KMS-11 (cell line): ENCODE results near the gene NOXA1.
"Not testable (repeated sequence)": the region's sequence is repeated elsewhere in the genome, so short reads cannot be mapped to it uniquely, and the experiment has no call there.

ENCODE experiments used
- H2AFZ ChIP-seq: fragments of 200-600 bp; sonication (generic); 2 replicates; pipeline ENCODE4 v1.6.1; 2016; ENCODE audit warnings: antibody characterized with exemption, mixed run types, low read depth
- H3K27ac ChIP-seq: fragments of 200-600 bp; sonication (generic); 2 replicates; pipeline ENCODE4 v1.6.1; 2016; ENCODE audit warnings: mild to moderate bottlenecking, mixed run types
- H3K27me3 ChIP-seq: fragments of 200-600 bp; sonication (generic); 2 replicates; pipeline ENCODE4 v1.6.1; 2017; ENCODE audit warnings: mild to moderate bottlenecking, low read depth, mixed run types, moderate library complexity; ENCODE audit not compliant: insufficient read depth
- H3K36me3 ChIP-seq: fragments of 200-600 bp; sonication (generic); 2 replicates; pipeline ENCODE4 v1.6.1; 2017; ENCODE audit warnings: mild to moderate bottlenecking, mixed run types; ENCODE audit not compliant: insufficient read depth
- H3K4me1 ChIP-seq: fragments of 200-600 bp; sonication (generic); 2 replicates; pipeline ENCODE4 v1.6.1; 2016; ENCODE audit warnings: mild to moderate bottlenecking, low read depth, mixed run types; ENCODE audit not compliant: poor library complexity, severe bottlenecking
- H3K4me2 ChIP-seq: fragments of 200-600 bp; sonication (generic); 2 replicates; pipeline ENCODE4 v1.7.0; 2016; ENCODE audit warnings: mild to moderate bottlenecking, mixed run types
- H3K4me3 ChIP-seq: fragments of 200-600 bp; sonication (generic); IDR thresholded peaks from 2 replicates; pipeline ENCODE4 v1.6.1; 2017; ENCODE audit warnings: low read depth, low read length, mixed read lengths; ENCODE audit not compliant: insufficient read depth
- H3K79me2 ChIP-seq: fragments of 200-600 bp; sonication (generic); 2 replicates; pipeline ENCODE4 v1.6.1; 2016; ENCODE audit warnings: low read depth, mixed run types; ENCODE audit not compliant: insufficient read depth
- H3K9ac ChIP-seq: fragments of 200-600 bp; sonication (generic); 2 replicates; pipeline ENCODE4 v1.6.1; 2016; ENCODE audit warnings: mild to moderate bottlenecking, mixed run types
- H4K20me1 ChIP-seq: fragments of 200-600 bp; sonication (generic); 2 replicates; pipeline ENCODE4 v1.6.1; 2016; ENCODE audit warnings: mild to moderate bottlenecking, mixed run types; ENCODE audit not compliant: insufficient read depth
- CTCF ChIP-seq: fragments of 200-600 bp; sonication (generic); conservative IDR thresholded peaks from 2 replicates; pipeline ENCODE4 v1.6.1; 2017; ENCODE audit warnings: low read depth, mild to moderate bottlenecking, antibody characterized with exemption, low read length, moderate library complexity, mixed read lengths

Gene NOXA1

GRCh38 chr9:137376386-137376785 is 46.8 kb upstream of the NOXA1 start:
- no peaks in the 10 kb centered on the region; the same call in 1 of the 2 replicates for H3K27me3 ChIP-seq

DNA sequence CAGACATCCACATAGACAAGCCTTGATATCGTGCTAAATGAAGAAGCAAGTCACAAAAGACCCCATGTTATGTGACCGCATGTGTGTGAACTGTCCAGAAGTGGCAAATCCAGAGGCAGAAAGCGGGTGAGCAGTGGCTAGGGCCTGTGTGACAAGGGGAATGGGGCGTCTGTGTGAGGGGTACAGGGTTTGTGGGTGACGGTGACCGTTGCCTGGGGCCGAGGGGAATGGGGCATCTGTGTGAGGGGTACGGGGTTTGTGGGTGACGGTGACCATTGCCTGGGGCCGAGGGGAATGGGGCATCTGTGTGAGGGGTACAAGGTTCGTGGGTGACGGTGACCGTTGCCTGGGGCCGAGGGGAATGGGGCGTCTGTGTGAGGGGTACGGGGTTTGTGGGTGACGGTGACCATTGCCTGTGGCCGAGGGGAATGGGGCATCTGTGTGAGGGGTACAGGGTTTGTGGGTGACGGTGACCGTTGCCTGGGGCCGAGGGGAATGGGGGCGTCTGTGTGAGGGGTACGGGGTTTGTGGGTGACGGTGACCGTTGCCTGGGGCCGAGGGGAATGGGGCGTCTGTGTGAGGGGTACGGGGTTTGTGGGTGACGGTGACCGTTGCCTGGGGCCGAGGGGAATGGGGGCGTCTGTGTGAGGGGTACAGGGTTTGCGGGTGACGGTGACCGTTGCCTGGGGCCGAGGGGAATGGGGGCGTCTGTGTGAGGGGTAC is 44.3 kb upstream of the NOXA1 start:
- not testable (repeated sequence) for H4K20me1 ChIP-seq, H3K27ac ChIP-seq, H3K9ac ChIP-seq, H3K27me3 ChIP-seq, H3K4me3 ChIP-seq, H3K4me2 ChIP-seq, H3K79me2 ChIP-seq, H3K4me1 ChIP-seq, H2AFZ ChIP-seq, H3K36me3 ChIP-seq

More at GRCh38 chr9:137376386-137376785, 46.8 kb upstream of the NOXA1 start:
- Histone ChIP-seq H4K20me1 (no peaks in the 10 kb centered on the region), H3K4me3 (no peak overlapping the region), H2AFZ (no peak overlapping the region), H3K36me3 (no peaks in the 10 kb centered on the region), H3K79me2 (no peaks in the 10 kb centered on the region), H3K4me1 (no peaks in the 10 kb centered on the region), H3K9ac (no peak overlapping the region), H3K4me2 (no peak overlapping the region), H3K27ac (no peak overlapping the region)
- TF ChIP-seq CTCF, result no peak

DNA sequence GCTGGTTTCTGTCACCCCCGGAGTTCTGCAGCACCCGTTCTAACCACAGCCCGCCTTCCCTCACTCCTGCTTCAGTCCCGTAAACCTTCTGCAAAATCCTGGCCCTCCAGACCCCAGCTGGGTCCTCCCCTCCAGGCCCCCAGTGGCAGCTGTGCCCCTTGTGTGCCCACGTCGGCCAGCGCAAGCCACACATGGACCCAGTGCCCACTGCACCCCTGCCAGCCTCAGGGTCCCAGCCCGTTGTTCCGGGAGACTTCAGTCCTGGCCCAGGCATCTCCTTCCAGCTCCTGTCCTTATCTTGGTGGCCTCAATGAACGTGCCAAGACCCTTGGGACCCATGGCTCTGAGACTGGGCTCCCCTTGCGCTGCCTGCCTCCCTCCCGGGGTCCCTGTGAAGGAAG is 43.4 kb upstream of the NOXA1 start:
- Histone ChIP-seq H2AFZ (no peak overlapping the region), H4K20me1 (no peaks in the 10 kb centered on the region), H3K4me2 (no peak overlapping the region), H3K36me3 (no peaks in the 10 kb centered on the region), H3K27me3 (no peaks in the 10 kb centered on the region; the same call in 1 of the 2 replicates), H3K4me3 (no peak overlapping the region), H3K79me2 (no peaks in the 10 kb centered on the region), H3K27ac (no peak overlapping the region), H3K9ac (no peak overlapping the region), H3K4me1 (no peaks in the 10 kb centered on the region)
- TF ChIP-seq CTCF, result no peak

GRCh38 chr9:137380171-137380570 is 43.0 kb upstream of the NOXA1 start:
- Histone ChIP-seq H3K4me1 (no peaks in the 10 kb centered on the region), H3K79me2 (no peaks in the 10 kb centered on the region), H3K4me2 (no peak overlapping the region), H4K20me1 (no peaks in the 10 kb centered on the region), H3K4me3 (no peak overlapping the region), H2AFZ (no peak overlapping the region), H3K27me3 (no peaks in the 10 kb centered on the region), H3K36me3 (no peaks in the 10 kb centered on the region), H3K27ac (no peak overlapping the region), H3K9ac (no peak overlapping the region)
- TF ChIP-seq CTCF, result no peak

DNA sequence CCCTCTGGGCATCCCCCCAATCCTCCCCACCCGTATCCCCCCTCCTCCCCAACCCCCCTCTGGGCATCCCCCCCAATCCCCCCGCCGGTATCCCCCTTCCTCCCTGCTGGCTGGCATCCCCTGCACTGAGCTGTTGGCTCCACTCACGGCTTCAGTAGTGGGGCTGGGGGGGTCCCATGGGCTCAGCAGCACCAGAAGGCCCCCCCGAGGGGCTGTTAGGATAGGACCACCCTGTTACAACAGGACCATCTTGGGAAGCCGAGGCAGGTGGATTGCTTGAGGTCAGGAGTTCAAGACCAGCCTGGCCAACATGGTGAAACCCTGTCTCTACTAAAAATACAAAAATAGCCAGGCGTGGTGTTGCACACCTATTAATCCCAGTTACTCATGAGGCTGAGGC is 42.6 kb upstream of the NOXA1 start:
- TF ChIP-seq CTCF, result no peak
- no peak overlapping the region for H3K27ac ChIP-seq
- H3K4me1 ChIP-seq, result no peaks in the 10 kb centered on the region
- no peak overlapping the region for H3K4me2 ChIP-seq
- no peaks in the 10 kb centered on the region for H3K27me3 ChIP-seq
- H2AFZ ChIP-seq, result no peak overlapping the region
- no peaks in the 10 kb centered on the region for H4K20me1 ChIP-seq
- no peaks in the 10 kb centered on the region for H3K79me2 ChIP-seq
- H3K9ac ChIP-seq, result no peak overlapping the region
- H3K4me3 ChIP-seq, result no peak overlapping the region
- no peaks in the 10 kb centered on the region for H3K36me3 ChIP-seq
